Pancreas (tissue), 10 donors: ENCODE data around the gene CLNK. TPM values are rescaled to one million over a fixed set of nuclear protein-coding genes. Genes with fewer than 3 reads are reported as not detected.

Experiments
- ATAC-seq, 4 donors: fragments of 200-7000 bp; cut with Tn5 transposase; one replicate each; pipeline versions ENCODE4 v1.8.0 to v1.9.1; 2020; ENCODE audit warnings: mild to moderate bottlenecking in 4 of 4, moderate library complexity in 4 of 4
- DNase-seq, 6 donors: peaks; one replicate each; pipeline ENCODE4 v3.0.0-alpha.2; 2020
- FAIRE-seq: peaks from 2 replicates; lab custom pipeline; 2012; peaks lifted over from hg19 to GRCh38; lab: Jason Lieb, UNC
- H3K27ac ChIP-seq, 4 donors: fragments of 200-600 bp; sonication (generic); 1 replicate in 3 of 4; 2 replicates in 1 of 4; pipeline versions ENCODE4 v1.5.0 to v1.8.0; 2020
- H3K27me3 ChIP-seq, 4 donors: fragments of 200-600 bp; one replicate each; pipeline ENCODE4 v1.8.0; 2021
- H3K36me3 ChIP-seq, 3 donors: fragments of 200-600 bp; sonication (generic) in 1 of 3; one replicate each; pipeline versions ENCODE4 v1.5.0 to v1.8.0; 2020 to 2021
- H3K4me1 ChIP-seq, 3 donors: fragments of 200-600 bp; one replicate each; pipeline ENCODE4 v1.8.0; 2021
- H3K4me3 ChIP-seq, 4 donors: fragments of 200-600 bp; sonication (generic) in 2 of 4; one replicate each; pipeline versions ENCODE4 v1.5.0 to v1.8.0; 2020 to 2021
- H3K9me3 ChIP-seq, 4 donors: fragments of 200-600 bp; one replicate each; pipeline ENCODE4 v1.8.0; 2021
- WGBS, 2 donors: extraction: QIAGEN DNeasy Blood & Tissue Kit; methylation state at CpG; one replicate each; pipeline ENCODE4 v1.1.7; 2013; 5-methylcytosine and 5-hydroxymethylcytosine counted together
- intact Hi-C, 3 donors: fragments of 100-400 bp; cut with DNase I; formaldehyde crosslinking; loops; one replicate each; pipeline versions ENCODE4 v1.11.1 to v1.14.2; 2022
- polyA plus RNA-seq, 2 donors: library from polyadenylated mRNA; stranded (reverse); fragments of 200-250 nt; gene quantifications; one replicate each; pipeline ENCODE4 v1.2.3, GENCODE V29; 2013
- total RNA-seq, 6 donors: library from RNA; stranded (reverse); fragmentation: NEBNext Ultra II Directional in 4 of 6; extraction: Animal tissue kit (Norgen Biotek cat#: 25700) in 4 of 6; gene quantifications; one replicate each; pipeline versions ENCODE4 v1.2.1 to v1.2.4, GENCODE V29; 2021 to 2023
- TF ChIP-seq, protein P1 (sequence below), 4 donors: fragments of 200-600 bp; sonication (generic) in 3 of 4; IDR thresholded peaks; one replicate each; pipeline versions ENCODE4 v1.5.0 to v1.8.0; 2021; ENCODE audit warnings: antibody characterized with exemption in 4 of 4
- donor health status: healthy with polysubstance abuse.
- donor health status: DM: no; HTN: no; CAD: no; lungs with moderate emphysema.
- donor health status: DM: no; HTN: no; CAD: no.
- donor health status: control.
- donor health status: control.
- donor health status: Bipolar disorder and iron deficiency.
- donor health status: DM: yes; HTN: yes; CAD: no.
- donor health status: DM: no; HTN: no; CAD: no.
- donor health status: DM: no; HTN: no; CAD: no.
- donor health status: DM: yes; HTN: yes; CAD: no.

The CLNK gene
- total and polyA plus RNA-seq, 8 donors: 0.02 to 0.19 (median 0.09) TPM; not detected in 2

DNA sequence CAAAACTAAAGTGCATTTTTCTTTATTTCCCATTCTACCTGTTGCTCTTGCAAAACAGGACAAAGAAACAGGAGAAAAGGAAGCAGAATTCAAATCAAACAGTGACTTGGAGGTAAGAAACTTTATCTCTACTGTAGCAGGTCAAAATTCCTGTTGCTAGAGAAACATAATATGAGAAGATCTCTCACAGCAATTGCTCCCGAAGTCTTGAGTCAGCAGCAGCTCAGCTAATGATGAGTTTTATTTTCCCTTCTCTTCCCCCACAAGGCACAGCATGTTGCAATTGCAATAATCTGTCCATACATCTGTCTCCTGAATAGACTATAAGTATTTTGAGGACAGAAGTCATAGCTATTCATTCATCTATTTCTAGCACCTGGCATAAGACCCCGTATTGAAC, 112.7 kb downstream of the CLNK start:
- intact Hi-C loops: no loop called here
- Histone ChIP-seq H3K4me3 (no peak overlapping the region), H3K27me3 (no peaks in the 10 kb centered on the region), H3K9me3 (no peaks in the 10 kb centered on the region), H3K4me1 (no peaks in the 10 kb centered on the region), H3K36me3 (no peaks in the 10 kb centered on the region), H3K27ac (no peak overlapping the region)
- no peak for FAIRE-seq
- TF ChIP-seq, protein P1, sequence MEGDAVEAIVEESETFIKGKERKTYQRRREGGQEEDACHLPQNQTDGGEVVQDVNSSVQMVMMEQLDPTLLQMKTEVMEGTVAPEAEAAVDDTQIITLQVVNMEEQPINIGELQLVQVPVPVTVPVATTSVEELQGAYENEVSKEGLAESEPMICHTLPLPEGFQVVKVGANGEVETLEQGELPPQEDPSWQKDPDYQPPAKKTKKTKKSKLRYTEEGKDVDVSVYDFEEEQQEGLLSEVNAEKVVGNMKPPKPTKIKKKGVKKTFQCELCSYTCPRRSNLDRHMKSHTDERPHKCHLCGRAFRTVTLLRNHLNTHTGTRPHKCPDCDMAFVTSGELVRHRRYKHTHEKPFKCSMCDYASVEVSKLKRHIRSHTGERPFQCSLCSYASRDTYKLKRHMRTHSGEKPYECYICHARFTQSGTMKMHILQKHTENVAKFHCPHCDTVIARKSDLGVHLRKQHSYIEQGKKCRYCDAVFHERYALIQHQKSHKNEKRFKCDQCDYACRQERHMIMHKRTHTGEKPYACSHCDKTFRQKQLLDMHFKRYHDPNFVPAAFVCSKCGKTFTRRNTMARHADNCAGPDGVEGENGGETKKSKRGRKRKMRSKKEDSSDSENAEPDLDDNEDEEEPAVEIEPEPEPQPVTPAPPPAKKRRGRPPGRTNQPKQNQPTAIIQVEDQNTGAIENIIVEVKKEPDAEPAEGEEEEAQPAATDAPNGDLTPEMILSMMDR (IDR thresholded peaks at IDR 0.05): no peak
- 46% methylated on average over 2 of the region's 2 CpGs for WGBS, 2 donors
- ATAC-seq: no peak
- no peak for DNase-seq

DNA sequence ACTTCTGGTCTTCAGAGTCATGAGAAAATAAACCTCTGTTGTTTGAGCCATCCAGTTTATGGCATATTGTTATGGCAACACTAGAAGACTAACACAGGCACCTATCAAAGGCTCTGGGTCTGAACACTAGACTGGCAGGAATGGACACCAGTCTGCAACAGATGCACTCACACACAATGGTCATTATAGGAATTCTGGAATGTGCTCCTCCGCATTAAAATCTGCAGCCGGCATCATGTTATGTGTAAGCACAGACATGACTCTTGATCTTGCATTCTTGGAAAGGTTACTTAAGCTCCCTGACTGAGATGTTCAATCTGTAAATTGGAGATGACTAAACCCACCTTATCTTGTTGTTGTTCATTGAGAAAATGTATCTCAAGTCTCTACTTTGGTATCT, 115.1 kb downstream of the CLNK start:
- WGBS, 2 donors: 86 to 98% methylated on average over 2 of the region's 2 CpGs

DNA sequence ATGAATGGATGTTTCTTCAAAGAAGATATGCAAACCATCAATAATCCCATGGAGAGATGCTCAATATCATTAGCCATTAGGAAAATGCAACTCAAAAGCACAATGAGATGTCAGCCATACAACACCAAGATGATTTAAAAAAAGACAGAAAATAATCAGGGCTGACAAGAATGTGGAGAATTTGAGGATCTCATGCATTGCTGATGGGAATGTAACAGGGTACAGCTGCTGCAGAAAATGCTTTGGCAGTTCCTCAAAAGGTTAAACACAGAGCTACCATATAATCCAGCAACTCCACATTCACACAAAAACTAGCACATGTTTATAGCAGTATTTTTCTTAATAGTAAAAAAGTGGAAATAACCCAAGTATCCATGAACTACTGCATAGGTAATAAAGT, 116.8 kb downstream of the CLNK start:
- H3K27ac ChIP-seq: no peak overlapping the region
- no peak overlapping the region for H3K4me3 ChIP-seq
- H3K9me3 ChIP-seq: no peaks in the 10 kb centered on the region
- no peaks in the 10 kb centered on the region for H3K27me3 ChIP-seq
- TF ChIP-seq, protein P1 (IDR thresholded peaks at IDR 0.05): no peak
- no peak for ATAC-seq
- no peak for DNase-seq
- FAIRE-seq: no peak
- no peaks in the 10 kb centered on the region for H3K4me1 ChIP-seq
- intact Hi-C loops: no loop called here
- no peaks in the 10 kb centered on the region for H3K36me3 ChIP-seq

More for the DNA sequence above, 115.1 kb downstream of the CLNK start:
- H3K4me3 ChIP-seq: no peak overlapping the region
- DNase-seq: no peak
- TF ChIP-seq, protein P1 (IDR thresholded peaks at IDR 0.05): no peak
- no peak for FAIRE-seq
- no peaks in the 10 kb centered on the region for H3K9me3 ChIP-seq
- no peaks in the 10 kb centered on the region for H3K36me3 ChIP-seq
- no peaks in the 10 kb centered on the region for H3K4me1 ChIP-seq
- no peak overlapping the region for H3K27ac ChIP-seq
- no peaks in the 10 kb centered on the region for H3K27me3 ChIP-seq
- intact Hi-C loops: no loop called here
- no peak for ATAC-seq

DNA sequence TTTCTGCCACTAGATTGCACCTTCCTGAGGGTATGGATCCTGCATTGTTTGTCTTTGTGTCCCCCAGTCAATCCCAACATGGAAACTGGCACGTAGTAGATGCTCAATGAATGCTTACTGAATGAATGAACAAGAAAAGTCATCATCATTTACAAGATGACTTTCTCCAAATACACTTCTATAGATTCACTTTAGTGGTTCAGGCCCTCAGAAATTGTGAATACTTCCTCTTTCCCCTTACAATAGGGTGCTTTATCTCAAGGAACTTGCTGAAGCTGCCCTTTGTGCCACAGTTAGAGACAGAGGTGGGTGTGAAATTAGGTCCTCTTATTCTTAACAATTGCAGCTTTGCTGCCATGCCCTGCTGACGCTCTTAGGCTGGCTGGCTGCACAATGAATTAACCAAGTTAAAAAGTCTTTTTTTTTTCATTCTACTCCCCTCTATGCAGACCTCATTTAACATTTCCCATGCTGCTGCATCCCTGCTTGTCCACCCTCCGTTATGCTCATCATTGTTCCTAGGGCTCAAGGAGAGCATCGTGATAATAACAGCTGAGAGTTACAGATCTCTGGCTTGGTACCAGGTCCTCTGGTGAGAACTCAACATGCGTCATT, 119.3 kb downstream of the CLNK start:
- 58 to 71% methylated on average over 5 of the region's 5 CpGs for WGBS, 2 donors
- ATAC-seq (no peak), DNase-seq (no peak), FAIRE-seq (no peak)
- Histone ChIP-seq H3K36me3 (no peaks in the 10 kb centered on the region), H3K9me3 (no peaks in the 10 kb centered on the region), H3K27me3 (no peaks in the 10 kb centered on the region), H3K4me1 (no peaks in the 10 kb centered on the region), H3K4me3 (no peak overlapping the region), H3K27ac (no peak overlapping the region)
- intact Hi-C loops: no loop called here
- TF ChIP-seq, protein P1 (IDR thresholded peaks at IDR 0.05): no peak

DNA sequence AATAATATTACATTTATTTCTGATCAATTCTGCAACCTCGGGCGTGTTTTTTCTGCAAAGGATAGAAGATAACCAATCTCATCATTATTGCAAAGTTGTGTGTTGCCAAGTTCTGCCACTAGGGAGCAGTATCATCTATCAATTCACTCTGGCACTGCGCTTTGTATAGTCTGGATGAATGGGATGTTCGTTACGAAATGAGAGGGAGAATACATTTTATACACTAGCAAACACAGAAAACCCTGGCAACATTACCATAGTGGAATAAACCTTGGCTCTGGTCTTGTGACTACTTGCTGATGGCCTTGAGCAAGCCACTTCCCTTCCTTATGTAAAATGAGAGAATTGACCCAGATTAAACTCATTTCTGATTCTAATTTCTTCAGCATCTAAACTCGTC, 129.9 kb downstream of the CLNK start:
- FAIRE-seq: peak; percentile 54

More for the DNA sequence above, 129.9 kb downstream of the CLNK start:
- TF ChIP-seq, protein P1 (IDR thresholded peaks at IDR 0.05): peak; percentile 65 to 76 (median 71)
- no peaks in the 10 kb centered on the region for H3K36me3 ChIP-seq
- WGBS, 2 donors: 3 to 4% methylated on average over 6 of the region's 6 CpGs
- H3K4me1 ChIP-seq: no peaks in the 10 kb centered on the region
- DNase-seq (peak in 2 of 6 donors; percentile 11 to 50), ATAC-seq (peak; percentile 56 to 87 (median 84))
- intact Hi-C loops: no loop called here
- H3K27me3 ChIP-seq: peaks cover 0 to 4% (median 0%) of the 10 kb centered on the region in 4 donors
- no peak overlapping the region for H3K27ac ChIP-seq
- H3K9me3 ChIP-seq: no peaks in the 10 kb centered on the region
- no peak overlapping the region for H3K4me3 ChIP-seq
